Measurements from ENCODE around the gene CARD14.

CARD14 gene

GRCh38 chr17:80187515-80187941, 17.7 kb downstream of the CARD14 start:
- TF ChIP-seq TAF1 (IDR thresholded peaks at IDR 0.05; ENCODE audit: borderline replicate concordance, insufficient read depth, low read length) (no peak), REST (IDR thresholded peaks at IDR 0.05; ENCODE audit: insufficient read depth in 1 of 2, low read depth in 2 of 2, low read length in 2 of 2) (peak in 1 of 2 experiments; percentile 49; a peak in 1 of 4 replicates)

GRCh38 chr17:80189611-80190010, 19.8 kb downstream of the CARD14 start:
- TF ChIP-seq FOXP2 (optimal IDR thresholded peaks at IDR 0.05; ENCODE audit: borderline replicate concordance, extremely low read depth, extremely low read length, insufficient read depth) (no peak), SIN3A (IDR thresholded peaks at IDR 0.05; ENCODE audit: borderline replicate concordance, insufficient read depth, low read length) (no peak), POLR2AphosphoS5 (IDR thresholded peaks at IDR 0.05; ENCODE audit: low read depth, low read length) (no peak), TAF1 (IDR thresholded peaks at IDR 0.05; ENCODE audit: borderline replicate concordance, insufficient read depth, low read length) (no peak), REST (IDR thresholded peaks at IDR 0.05; ENCODE audit: insufficient read depth in 1 of 2, low read depth in 2 of 2, low read length in 2 of 2) (no peak)

DNA sequence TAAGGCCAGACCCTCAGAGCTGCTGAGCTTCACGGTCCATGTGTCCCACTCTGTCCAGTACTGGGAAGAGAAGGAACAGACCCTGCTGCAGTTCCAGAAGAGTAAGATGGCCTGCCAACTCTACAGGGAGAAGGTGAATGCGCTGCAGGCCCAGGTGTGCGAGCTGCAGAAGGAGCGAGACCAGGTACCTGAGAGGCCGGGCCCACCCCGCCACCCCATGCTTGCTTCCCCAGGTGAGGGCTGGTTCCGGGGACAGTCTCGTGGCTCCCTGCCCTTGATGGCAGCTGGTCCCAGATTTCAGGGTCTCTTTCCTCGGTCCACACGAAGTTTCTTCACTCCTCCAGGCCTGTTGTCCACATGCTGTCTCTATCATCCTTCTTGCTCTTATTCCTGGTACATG, 20.9 kb downstream of the CARD14 start:
- no peak for TF ChIP-seq SIN3A (IDR thresholded peaks at IDR 0.05; ENCODE audit: borderline replicate concordance, insufficient read depth, low read length)
- TF ChIP-seq TAF1 (IDR thresholded peaks at IDR 0.05; ENCODE audit: borderline replicate concordance, insufficient read depth, low read length): no peak
- TF ChIP-seq REST (IDR thresholded peaks at IDR 0.05; ENCODE audit: insufficient read depth in 1 of 2, low read depth in 2 of 2, low read length in 2 of 2): no peak
- TF ChIP-seq POLR2AphosphoS5 (IDR thresholded peaks at IDR 0.05; ENCODE audit: low read depth, low read length): no peak
- no peak for TF ChIP-seq FOXP2 (optimal IDR thresholded peaks at IDR 0.05; ENCODE audit: borderline replicate concordance, extremely low read depth, extremely low read length, insufficient read depth)

GRCh38 chr17:80191192-80191591, 21.4 kb downstream of the CARD14 start:
- no peak for TF ChIP-seq SIN3A (IDR thresholded peaks at IDR 0.05; ENCODE audit: borderline replicate concordance, insufficient read depth, low read length)
- TF ChIP-seq FOXP2 (optimal IDR thresholded peaks at IDR 0.05; ENCODE audit: borderline replicate concordance, extremely low read depth, extremely low read length, insufficient read depth): no peak
- no peak for TF ChIP-seq REST (IDR thresholded peaks at IDR 0.05; ENCODE audit: insufficient read depth in 1 of 2, low read depth in 2 of 2, low read length in 2 of 2)
- no peak for TF ChIP-seq POLR2AphosphoS5 (IDR thresholded peaks at IDR 0.05; ENCODE audit: low read depth, low read length)
- no peak for TF ChIP-seq TAF1 (IDR thresholded peaks at IDR 0.05; ENCODE audit: borderline replicate concordance, insufficient read depth, low read length)
